Mesendoderm (in vitro differentiated cells): ENCODE data around the gene NMT1.

Experiments
- DNase-seq: peaks from one replicate; pipeline ENCODE4 v3.0.0; 2013
- H2AK5ac ChIP-seq: 2 replicates; pipeline ENCODE4 v1.6.1; 2013; ENCODE audit warnings: low read length, inconsistent platforms
- H2BK120ac ChIP-seq: 2 replicates; pipeline ENCODE4 v1.6.1; 2013; ENCODE audit warnings: low read depth, mild to moderate bottlenecking, low read length, moderate library complexity, mixed read lengths
- H2BK15ac ChIP-seq: replicated peaks from 2 replicates; pipeline ENCODE4 v1.6.1; 2013; ENCODE audit warnings: low read depth, mild to moderate bottlenecking, moderate library complexity
- H2BK5ac ChIP-seq: 2 replicates; pipeline ENCODE4 v1.6.1; 2013; ENCODE audit warnings: low read length, inconsistent platforms
- H3K18ac ChIP-seq: 2 replicates; pipeline ENCODE4 v1.6.1; 2013; ENCODE audit warnings: mild to moderate bottlenecking, low read length, mixed read lengths
- H3K23ac ChIP-seq: one replicate; pipeline ENCODE4 v1.6.1; 2013; ENCODE audit warnings: low read length
- H3K27ac ChIP-seq: 2 replicates; pipeline ENCODE4 v1.5.1; 2013; ENCODE audit warnings: low read depth, mild to moderate bottlenecking, inconsistent platforms, low read length, moderate library complexity
- H3K27me3 ChIP-seq: 2 replicates; pipeline ENCODE4 v1.6.1; 2013; ENCODE audit warnings: low read length, control low read depth, mild to moderate bottlenecking, inconsistent platforms; ENCODE audit not compliant: insufficient read depth, poor library complexity
- H3K36me3 ChIP-seq: 2 replicates; pipeline ENCODE4 v1.6.1; 2013; ENCODE audit warnings: low read length, inconsistent platforms; ENCODE audit not compliant: control insufficient read depth, insufficient read depth
- H3K4ac ChIP-seq: one replicate; pipeline ENCODE4 v1.6.1; 2013; ENCODE audit warnings: low read depth, mild to moderate bottlenecking, low read length, moderate library complexity
- H3K4me1 ChIP-seq: 2 replicates; pipeline ENCODE4 v1.6.1; 2013; ENCODE audit warnings: low read depth, low read length, inconsistent platforms; ENCODE audit not compliant: control insufficient read depth
- H3K4me2 ChIP-seq: 2 replicates; pipeline ENCODE4 v1.6.1; 2013; ENCODE audit warnings: low read length
- H3K4me3 ChIP-seq: 2 replicates; pipeline ENCODE4 v1.5.1; 2013; ENCODE audit warnings: mild to moderate bottlenecking, low read length
- H3K56ac ChIP-seq: one replicate; pipeline ENCODE4 v1.6.1; 2013; ENCODE audit warnings: low read length
- H3K79me1 ChIP-seq: 2 replicates; pipeline ENCODE4 v1.6.1; 2013; ENCODE audit warnings: low read length, inconsistent platforms
- H3K79me2 ChIP-seq: 2 replicates; pipeline ENCODE4 v1.6.1; 2013; ENCODE audit warnings: mild to moderate bottlenecking, low read length; ENCODE audit not compliant: control insufficient read depth, insufficient read depth
- H3K9ac ChIP-seq: 2 replicates; pipeline ENCODE4 v1.6.1; 2013; ENCODE audit warnings: low read length, inconsistent platforms
- H4K5ac ChIP-seq: one replicate; pipeline ENCODE4 v1.6.1; 2013; ENCODE audit warnings: low read length
- H4K8ac ChIP-seq: one replicate; pipeline ENCODE4 v1.6.1; 2013; ENCODE audit warnings: low read depth, mild to moderate bottlenecking, control low read depth, low read length, moderate library complexity
- WGBS: extraction: QIAGEN DNeasy Blood & Tissue Kit; methylation state at CpG from one replicate; pipeline ENCODE4 v1.1.7; 2013; ENCODE audit warnings: low lambda C conversion rate, missing lambda C conversion rate; ENCODE audit not compliant: insufficient coverage; ENCODE audit errors: extremely low coverage; 5-methylcytosine and 5-hydroxymethylcytosine counted together

NMT1 gene

GRCh38 chr17:45117848-45118646, 56.9 kb downstream of the NMT1 start:
- Histone ChIP-seq H3K4me3 (no peak overlapping the region), H4K8ac (no peak overlapping the region), H2AK5ac (no peak overlapping the region), H4K5ac (no peak overlapping the region), H3K4ac (no peak overlapping the region), H3K9ac (no peak overlapping the region), H3K79me1 (no peaks in the 10 kb centered on the region), H3K4me1 (no peaks in the 10 kb centered on the region), H3K4me2 (no peak overlapping the region), H2BK120ac (no peak overlapping the region), H3K23ac (no peak overlapping the region), H3K27me3 (no peaks in the 10 kb centered on the region), H3K36me3 (no peaks in the 10 kb centered on the region), H3K56ac (no peak overlapping the region), H2BK5ac (no peak overlapping the region), H2BK15ac (no peak overlapping the region), H3K79me2 (no peaks in the 10 kb centered on the region), H3K27ac (no peak overlapping the region), H3K18ac (no peak overlapping the region)
- no CpG with 5 or more reads among the region's 20 CpGs for WGBS
- no peak for DNase-seq

- Histone ChIP-seq H3K27ac (no peak overlapping the region), H2BK5ac (no peak overlapping the region), H3K79me1 (no peaks in the 10 kb centered on the region), H3K4me1 (no peaks in the 10 kb centered on the region), H3K36me3 (no peaks in the 10 kb centered on the region), H3K56ac (no peak overlapping the region), H4K5ac (no peak overlapping the region), H3K27me3 (no peaks in the 10 kb centered on the region), H3K9ac (no peak overlapping the region), H3K4ac (no peak overlapping the region), H2BK120ac (no peak overlapping the region), H3K79me2 (no peaks in the 10 kb centered on the region), H3K18ac (no peak overlapping the region), H2AK5ac (no peak overlapping the region), H3K4me3 (no peak overlapping the region), H3K23ac (no peak overlapping the region), H4K8ac (no peak overlapping the region), H3K4me2 (no peak overlapping the region), H2BK15ac (no peak overlapping the region)
- no CpG with 5 or more reads among the region's 23 CpGs for WGBS
- no peak for DNase-seq
These were observed 57.6 kb downstream of the NMT1 start for GRCh38 chr17:45118691-45119090.

GRCh38 chr17:45119964-45120363, 58.8 kb downstream of the NMT1 start:
- Histone ChIP-seq H3K27me3 (no peaks in the 10 kb centered on the region), H3K79me2 (no peaks in the 10 kb centered on the region), H3K23ac (no peak overlapping the region), H3K4me1 (no peaks in the 10 kb centered on the region), H2BK120ac (no peak overlapping the region), H3K4ac (no peak overlapping the region), H3K4me3 (no peak overlapping the region), H2AK5ac (no peak overlapping the region), H2BK15ac (no peak overlapping the region), H3K36me3 (no peaks in the 10 kb centered on the region), H3K79me1 (no peaks in the 10 kb centered on the region), H3K18ac (no peak overlapping the region), H4K5ac (no peak overlapping the region), H3K56ac (no peak overlapping the region), H2BK5ac (no peak overlapping the region), H3K9ac (no peak overlapping the region), H4K8ac (no peak overlapping the region), H3K4me2 (no peak overlapping the region), H3K27ac (no peak overlapping the region)
- no CpG with 5 or more reads among the region's 8 CpGs for WGBS
- no peak for DNase-seq

GRCh38 chr17:45120558-45120957, 59.4 kb downstream of the NMT1 start:
- no peak overlapping the region for H2AK5ac ChIP-seq
- no peak overlapping the region for H3K18ac ChIP-seq
- no peaks in the 10 kb centered on the region for H3K27me3 ChIP-seq
- H2BK15ac ChIP-seq, result no peak overlapping the region
- H3K4ac ChIP-seq, result no peak overlapping the region
- no peak overlapping the region for H3K56ac ChIP-seq
- no CpG with 5 or more reads among the region's 22 CpGs for WGBS
- H3K27ac ChIP-seq, result no peak overlapping the region
- no peak overlapping the region for H3K4me3 ChIP-seq
- H3K79me2 ChIP-seq, result no peaks in the 10 kb centered on the region
- no peak for DNase-seq
- no peak overlapping the region for H2BK5ac ChIP-seq
- H3K4me2 ChIP-seq, result no peak overlapping the region
- H3K23ac ChIP-seq, result no peak overlapping the region
- no peaks in the 10 kb centered on the region for H3K36me3 ChIP-seq
- no peaks in the 10 kb centered on the region for H3K79me1 ChIP-seq
- no peak overlapping the region for H4K5ac ChIP-seq
- H3K9ac ChIP-seq, result no peak overlapping the region
- H4K8ac ChIP-seq, result no peak overlapping the region
- H3K4me1 ChIP-seq, result no peaks in the 10 kb centered on the region
- H2BK120ac ChIP-seq, result no peak overlapping the region

DNA sequence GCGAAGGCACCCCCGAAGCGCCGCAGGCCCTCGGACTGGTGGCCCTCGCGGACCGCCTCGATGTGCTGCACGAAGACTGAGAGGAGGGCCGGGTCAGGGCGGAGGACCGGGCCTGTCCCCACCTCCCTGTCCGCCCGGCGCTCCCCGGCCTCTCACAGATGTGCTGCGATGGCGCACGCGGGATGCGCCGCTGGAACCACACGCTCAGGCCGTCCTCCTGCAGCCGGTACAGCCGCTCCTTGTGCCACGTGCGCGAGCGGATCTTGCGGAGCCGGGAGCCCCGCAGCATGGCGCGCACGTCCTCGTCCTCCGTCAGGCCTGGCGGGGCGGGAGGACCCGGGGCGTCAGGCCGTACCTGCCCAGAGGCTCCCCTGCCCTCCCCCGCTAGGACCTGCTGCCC, 59.9 kb downstream of the NMT1 start:
- H3K27me3 ChIP-seq, result no peaks in the 10 kb centered on the region
- H2BK15ac ChIP-seq, result no peak overlapping the region
- H4K5ac ChIP-seq, result no peak overlapping the region
- no peak overlapping the region for H2AK5ac ChIP-seq
- WGBS, result no CpG with 5 or more reads among the region's 45 CpGs
- no peak for DNase-seq
- H3K9ac ChIP-seq, result no peak overlapping the region
- no peak overlapping the region for H3K56ac ChIP-seq
- no peaks in the 10 kb centered on the region for H3K79me1 ChIP-seq
- H2BK120ac ChIP-seq, result no peak overlapping the region
- no peak overlapping the region for H3K27ac ChIP-seq
- H3K23ac ChIP-seq, result no peak overlapping the region
- H3K4me1 ChIP-seq, result no peaks in the 10 kb centered on the region
- no peak overlapping the region for H3K4ac ChIP-seq
- no peak overlapping the region for H3K4me2 ChIP-seq
- no peaks in the 10 kb centered on the region for H3K79me2 ChIP-seq
- H3K36me3 ChIP-seq, result no peaks in the 10 kb centered on the region
- no peak overlapping the region for H2BK5ac ChIP-seq
- no peak overlapping the region for H3K18ac ChIP-seq
- no peak overlapping the region for H4K8ac ChIP-seq
- no peak overlapping the region for H3K4me3 ChIP-seq
